Activated naive CD8-positive, alpha-beta T cell treated with anti-CD3 and anti-CD28 coated beads for 36 hours (primary cell): ENCODE results near the gene CSMD2. TPM values are rescaled to one million over a fixed set of nuclear protein-coding genes. Genes with fewer than 3 reads are reported as not detected.

Experiments used
- DNase-seq: peaks from one replicate; pipeline ENCODE4 v3.0.0; 2021
- H3K27ac Mint-ChIP-seq: one replicate; pipeline ENCODE4 v1.8.0; 2022; ENCODE audit warnings: mild to moderate bottlenecking, moderate library complexity, mixed read lengths
- H3K27me3 Mint-ChIP-seq: one replicate; pipeline ENCODE4 v1.8.0; 2022; ENCODE audit warnings: mild to moderate bottlenecking, mixed read lengths
- H3K36me3 Mint-ChIP-seq: one replicate; pipeline ENCODE4 v1.8.0; 2021; ENCODE audit warnings: mild to moderate bottlenecking, mixed read lengths
- H3K4me1 Mint-ChIP-seq: one replicate; pipeline ENCODE4 v1.8.0; 2021; ENCODE audit warnings: mixed read lengths
- H3K4me3 Mint-ChIP-seq: one replicate; pipeline ENCODE4 v1.8.0; 2022; ENCODE audit warnings: mild to moderate bottlenecking, moderate library complexity, mixed read lengths
- H3K9me3 Mint-ChIP-seq: one replicate; pipeline ENCODE4 v1.8.0; 2022; ENCODE audit warnings: mixed read lengths
- total RNA-seq, 2 experiments: library from RNA; stranded (reverse); gene quantifications; one replicate each; pipeline ENCODE4 v1.2.3, GENCODE V29; 2021

The CSMD2 gene
- total RNA-seq, 2 experiments from 2014 or later = not detected

GRCh38 chr1:33667386-33668282, 497.4 kb downstream of the CSMD2 start:
- H3K27me3 Mint-ChIP-seq = peaks cover 26% of the 10 kb centered on the region
- H3K4me3 Mint-ChIP-seq = no peak overlapping the region
- DNase-seq = no peak
- no peaks in the 10 kb centered on the region for H3K36me3 Mint-ChIP-seq
- peaks cover 3% of the 10 kb centered on the region for H3K9me3 Mint-ChIP-seq
- H3K4me1 Mint-ChIP-seq = no peaks in the 10 kb centered on the region
- H3K27ac Mint-ChIP-seq = no peak overlapping the region

- Mint-ChIP-seq H3K4me3 (no peak overlapping the region), H3K4me1 (no peaks in the 10 kb centered on the region), H3K27me3 (peaks cover 26% of the 10 kb centered on the region), H3K27ac (no peak overlapping the region), H3K9me3 (no peaks in the 10 kb centered on the region), H3K36me3 (no peaks in the 10 kb centered on the region)
- no peak for DNase-seq
Measured at GRCh38 chr1:33666616-33667015, 498.4 kb downstream of the CSMD2 start.

DNA sequence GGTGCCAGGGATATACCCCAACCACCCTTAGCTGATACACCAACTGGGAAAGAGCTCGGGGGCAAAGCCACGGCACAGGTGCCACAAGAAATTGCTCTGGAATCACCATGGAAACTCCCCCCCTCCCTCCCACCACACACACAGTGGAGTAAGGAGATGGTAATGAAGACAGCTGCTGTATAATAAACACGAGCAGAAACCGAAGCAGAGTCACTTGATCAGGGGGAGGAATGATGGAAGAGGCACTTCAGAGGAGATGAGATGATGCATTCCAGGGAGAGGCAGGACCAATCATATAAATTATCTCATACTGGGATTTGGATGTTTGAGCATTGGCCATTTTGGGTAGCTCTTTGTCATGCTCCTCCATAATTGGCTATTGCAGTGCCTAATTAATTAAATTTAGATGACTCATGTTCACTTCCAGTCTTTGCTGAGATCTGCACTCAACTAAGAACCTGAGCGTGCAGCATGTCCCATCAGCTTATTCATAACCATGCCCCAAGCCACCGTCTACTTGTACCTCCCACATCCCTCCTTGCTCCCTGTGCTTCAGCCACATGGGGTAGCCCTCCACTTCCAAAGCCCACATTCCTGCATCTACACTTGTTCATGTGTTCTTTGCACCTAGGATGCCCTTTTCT, 503.1 kb downstream of the CSMD2 start:
- no peak overlapping the region for H3K27ac Mint-ChIP-seq
- no peak overlapping the region for H3K4me3 Mint-ChIP-seq

GRCh38 chr1:33660956-33661355, 504.1 kb downstream of the CSMD2 start:
- no peaks in the 10 kb centered on the region for H3K36me3 Mint-ChIP-seq
- no peak for DNase-seq
- H3K27me3 Mint-ChIP-seq = no peaks in the 10 kb centered on the region
- no peak overlapping the region for H3K4me3 Mint-ChIP-seq
- no peaks in the 10 kb centered on the region for H3K4me1 Mint-ChIP-seq
- no peaks in the 10 kb centered on the region for H3K9me3 Mint-ChIP-seq
- no peak overlapping the region for H3K27ac Mint-ChIP-seq

More for the DNA sequence above, 503.1 kb downstream of the CSMD2 start:
- no peaks in the 10 kb centered on the region for H3K36me3 Mint-ChIP-seq
- DNase-seq = no peak
- H3K4me1 Mint-ChIP-seq = no peaks in the 10 kb centered on the region
- no peaks in the 10 kb centered on the region for H3K9me3 Mint-ChIP-seq
- H3K27me3 Mint-ChIP-seq = peaks cover 5% of the 10 kb centered on the region

GRCh38 chr1:33660244-33660643, 504.8 kb downstream of the CSMD2 start:
- no peaks in the 10 kb centered on the region for H3K36me3 Mint-ChIP-seq
- H3K9me3 Mint-ChIP-seq = no peaks in the 10 kb centered on the region
- no peaks in the 10 kb centered on the region for H3K4me1 Mint-ChIP-seq
- no peak overlapping the region for H3K4me3 Mint-ChIP-seq
- no peak for DNase-seq
- no peak overlapping the region for H3K27ac Mint-ChIP-seq
- H3K27me3 Mint-ChIP-seq = no peaks in the 10 kb centered on the region

- no peaks in the 10 kb centered on the region for H3K27me3 Mint-ChIP-seq
- H3K4me3 Mint-ChIP-seq = no peak overlapping the region
- H3K4me1 Mint-ChIP-seq = no peaks in the 10 kb centered on the region
- H3K36me3 Mint-ChIP-seq = no peaks in the 10 kb centered on the region
- H3K27ac Mint-ChIP-seq = no peak overlapping the region
- H3K9me3 Mint-ChIP-seq = no peaks in the 10 kb centered on the region
- DNase-seq = no peak
Measured at GRCh38 chr1:33659641-33660040, 505.4 kb downstream of the CSMD2 start.

DNA sequence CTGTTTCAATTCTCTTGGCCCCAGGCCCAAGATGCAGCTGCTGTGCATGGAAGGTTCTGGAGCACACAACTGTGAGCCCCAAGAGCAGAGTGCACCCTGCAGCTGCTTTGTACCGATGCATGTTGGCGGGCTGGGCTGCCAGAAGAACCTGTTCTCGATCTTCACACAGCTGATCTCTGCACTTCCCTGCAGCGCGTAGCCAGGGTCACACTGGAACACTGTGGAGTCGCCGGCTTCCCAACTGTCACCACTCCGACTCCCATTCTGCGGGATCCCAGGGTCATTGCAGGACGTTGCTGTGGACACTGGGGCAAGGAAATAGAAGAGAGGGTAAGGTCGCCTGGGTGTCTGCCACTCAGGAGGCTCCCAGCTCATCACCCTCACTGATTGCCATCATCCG, 507.2 kb downstream of the CSMD2 start:
- DNase-seq = no peak
- H3K4me3 Mint-ChIP-seq = no peak overlapping the region

DNA sequence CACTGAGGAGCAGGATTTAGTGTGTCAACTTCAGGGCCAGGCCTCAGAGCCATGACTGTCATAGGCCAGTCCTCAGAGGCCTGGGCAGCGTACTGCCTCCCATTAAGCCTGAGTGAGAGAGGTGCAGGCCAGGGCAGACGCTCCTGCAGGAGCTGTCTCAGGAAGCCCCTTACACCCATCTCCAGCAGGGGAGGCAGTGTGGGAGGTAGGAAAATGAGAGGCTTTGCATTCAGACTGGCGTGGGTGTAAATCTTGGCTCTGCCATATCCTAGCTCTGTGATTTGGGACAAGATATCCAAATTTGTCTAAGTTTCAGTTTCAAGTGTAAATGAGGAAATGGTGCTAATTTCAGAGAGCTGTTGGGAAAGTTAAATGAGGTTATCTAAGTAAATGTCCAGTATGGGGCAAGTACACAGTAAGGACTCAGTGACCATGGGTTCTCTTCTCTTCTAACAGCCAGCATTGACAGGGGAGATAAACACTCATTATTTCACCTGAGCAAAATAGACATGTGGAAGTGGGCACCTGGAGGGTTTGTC, 508.5 kb downstream of the CSMD2 start:
- H3K27me3 Mint-ChIP-seq = no peaks in the 10 kb centered on the region

More for the DNA sequence above, 507.2 kb downstream of the CSMD2 start:
- Mint-ChIP-seq H3K9me3 (no peaks in the 10 kb centered on the region), H3K4me1 (no peaks in the 10 kb centered on the region), H3K27me3 (no peaks in the 10 kb centered on the region), H3K27ac (no peak overlapping the region), H3K36me3 (no peaks in the 10 kb centered on the region)

GRCh38 chr1:33655496-33655895, 509.5 kb downstream of the CSMD2 start:
- no peak overlapping the region for H3K27ac Mint-ChIP-seq
- no peaks in the 10 kb centered on the region for H3K4me1 Mint-ChIP-seq
- no peak overlapping the region for H3K4me3 Mint-ChIP-seq
- no peaks in the 10 kb centered on the region for H3K27me3 Mint-ChIP-seq
- no peaks in the 10 kb centered on the region for H3K36me3 Mint-ChIP-seq
- H3K9me3 Mint-ChIP-seq = no peaks in the 10 kb centered on the region
- no peak for DNase-seq

More for the DNA sequence above, 508.5 kb downstream of the CSMD2 start:
- Mint-ChIP-seq H3K36me3 (no peaks in the 10 kb centered on the region), H3K27ac (no peak overlapping the region), H3K4me3 (no peak overlapping the region), H3K9me3 (no peaks in the 10 kb centered on the region), H3K4me1 (no peaks in the 10 kb centered on the region)
- no peak for DNase-seq

DNA sequence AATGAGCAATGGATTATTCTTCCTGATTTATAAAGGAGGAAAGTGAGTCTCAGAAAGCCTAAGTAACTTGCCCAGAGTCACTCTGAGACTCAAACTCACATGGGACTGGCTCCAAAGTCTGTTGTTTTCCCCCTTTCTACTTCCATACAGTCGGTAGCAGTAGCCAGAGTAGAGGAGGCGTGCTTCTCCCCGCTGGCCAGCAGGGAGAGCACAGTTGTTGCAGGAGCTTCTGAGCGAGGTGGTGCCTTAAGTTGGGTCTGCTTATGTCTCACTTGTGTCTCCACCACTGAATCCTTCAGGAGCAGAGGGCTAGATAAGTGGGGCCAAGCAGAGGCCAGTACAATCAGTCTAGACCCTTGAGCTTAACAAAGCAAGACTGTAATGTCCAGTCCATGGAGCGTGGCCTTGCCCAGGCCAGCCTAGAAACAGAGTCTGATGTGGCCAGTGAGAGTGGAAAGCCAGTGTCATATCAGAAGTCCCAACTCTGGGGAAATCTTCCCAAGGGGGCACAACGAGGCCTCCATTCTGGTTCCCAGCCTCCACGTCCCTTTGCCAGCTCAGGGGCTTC, 510.7 kb downstream of the CSMD2 start:
- Mint-ChIP-seq H3K27ac (no peak overlapping the region), H3K9me3 (no peaks in the 10 kb centered on the region), H3K4me1 (no peaks in the 10 kb centered on the region)

DNA sequence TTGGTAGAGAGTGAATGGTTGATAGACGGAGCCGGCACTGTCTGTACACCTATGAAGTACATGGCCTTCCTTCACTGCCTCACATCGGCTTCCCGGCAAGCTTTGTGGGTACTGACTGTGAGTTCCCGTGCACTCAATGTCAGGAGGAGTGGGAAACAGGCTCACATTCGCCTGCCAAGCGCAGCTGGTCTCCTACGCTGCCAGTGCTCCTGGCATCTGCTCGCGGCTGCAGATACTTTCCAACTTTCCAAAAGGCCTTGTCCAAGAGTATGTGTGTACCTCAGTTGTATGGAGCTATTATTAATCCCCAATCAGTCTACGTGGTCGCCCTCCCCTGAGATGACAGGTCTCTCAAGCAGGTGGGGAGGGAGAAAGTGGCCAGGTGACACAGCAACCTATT, 511.8 kb downstream of the CSMD2 start:
- H3K27ac Mint-ChIP-seq = no peak overlapping the region
- H3K4me3 Mint-ChIP-seq = no peak overlapping the region
- H3K27me3 Mint-ChIP-seq = no peaks in the 10 kb centered on the region
- DNase-seq = no peak
- no peaks in the 10 kb centered on the region for H3K36me3 Mint-ChIP-seq
- H3K9me3 Mint-ChIP-seq = no peaks in the 10 kb centered on the region
- H3K4me1 Mint-ChIP-seq = no peaks in the 10 kb centered on the region

More for the DNA sequence above, 510.7 kb downstream of the CSMD2 start:
- no peaks in the 10 kb centered on the region for H3K36me3 Mint-ChIP-seq
- H3K27me3 Mint-ChIP-seq = no peaks in the 10 kb centered on the region
- no peak for DNase-seq
- no peak overlapping the region for H3K4me3 Mint-ChIP-seq

GRCh38 chr1:33650708-33651107, 514.3 kb downstream of the CSMD2 start:
- Mint-ChIP-seq H3K36me3 (no peaks in the 10 kb centered on the region), H3K4me1 (no peaks in the 10 kb centered on the region), H3K27me3 (no peaks in the 10 kb centered on the region)

DNA sequence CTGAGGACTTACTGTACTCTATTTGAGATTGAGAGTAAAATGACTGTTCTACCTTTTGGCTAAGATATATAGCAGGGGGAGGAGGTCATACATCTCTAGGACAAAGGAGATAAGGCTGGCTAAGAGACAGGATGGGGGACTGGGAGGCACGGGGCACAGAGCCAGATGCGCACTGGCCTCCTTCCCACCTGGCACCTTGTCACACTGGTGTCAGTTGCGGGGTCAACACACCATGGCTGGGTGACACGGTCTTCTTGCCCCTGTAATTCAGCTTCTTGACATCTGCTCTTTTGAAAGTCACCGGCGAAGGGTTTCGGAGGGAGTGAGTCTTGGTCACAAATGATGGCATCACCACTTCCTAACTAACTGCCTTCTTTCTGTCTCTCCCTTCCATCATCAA, 515.3 kb downstream of the CSMD2 start:
- H3K4me3 Mint-ChIP-seq = no peak overlapping the region
- H3K36me3 Mint-ChIP-seq = no peaks in the 10 kb centered on the region
- H3K4me1 Mint-ChIP-seq = no peaks in the 10 kb centered on the region
- H3K27me3 Mint-ChIP-seq = no peaks in the 10 kb centered on the region
- DNase-seq = no peak
- no peaks in the 10 kb centered on the region for H3K9me3 Mint-ChIP-seq
- no peak overlapping the region for H3K27ac Mint-ChIP-seq

More at GRCh38 chr1:33650708-33651107, 514.3 kb downstream of the CSMD2 start:
- no peaks in the 10 kb centered on the region for H3K9me3 Mint-ChIP-seq
- H3K27ac Mint-ChIP-seq = no peak overlapping the region
- H3K4me3 Mint-ChIP-seq = no peak overlapping the region
- DNase-seq = no peak

GRCh38 chr1:33643216-33643615, 521.8 kb downstream of the CSMD2 start:
- Mint-ChIP-seq H3K9me3 (no peaks in the 10 kb centered on the region), H3K4me1 (no peaks in the 10 kb centered on the region), H3K4me3 (no peak overlapping the region), H3K27me3 (peaks cover 15% of the 10 kb centered on the region), H3K36me3 (no peaks in the 10 kb centered on the region), H3K27ac (no peak overlapping the region)
- DNase-seq = no peak

GRCh38 chr1:33641104-33641830, 523.8 kb downstream of the CSMD2 start:
- Mint-ChIP-seq H3K27ac (no peak overlapping the region), H3K4me3 (no peak overlapping the region), H3K36me3 (no peaks in the 10 kb centered on the region), H3K9me3 (no peaks in the 10 kb centered on the region), H3K4me1 (no peaks in the 10 kb centered on the region), H3K27me3 (peaks cover 15% of the 10 kb centered on the region)
- DNase-seq = no peak
